ENCODE measurements around the gene ZNF358.

Gene ZNF358

DNA sequence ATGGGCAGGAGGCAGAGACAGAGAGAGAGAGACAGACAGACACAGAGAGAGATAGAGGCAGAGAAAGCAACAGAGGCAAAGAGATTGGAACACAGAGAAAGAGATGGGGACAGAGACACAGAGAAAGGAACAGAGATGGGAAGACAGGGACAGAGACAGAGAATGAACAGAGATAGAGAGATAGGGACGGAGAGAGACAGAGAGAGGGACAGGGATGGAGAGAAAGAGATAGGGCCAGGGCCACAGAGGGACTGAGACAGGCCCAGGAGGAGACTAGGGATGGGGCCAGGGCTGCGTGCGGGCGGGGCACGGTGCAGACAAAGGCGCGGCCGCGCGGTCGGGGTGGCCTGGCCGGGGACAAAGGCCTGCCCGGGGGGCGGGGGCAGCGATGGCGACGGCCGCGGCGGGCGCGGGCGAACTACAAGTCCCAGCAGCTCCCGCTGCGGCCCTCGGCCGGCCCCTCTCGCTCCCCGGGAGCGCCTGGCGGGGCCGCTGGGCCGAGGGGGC is at the start of gene ZNF358:
ZNF358 (plus strand) TSS at position 459 of the 507 bp plus-strand sequence. CDS start 3,140 bp downstream, outside the sequence.
- TF ChIP-seq, protein P1, sequence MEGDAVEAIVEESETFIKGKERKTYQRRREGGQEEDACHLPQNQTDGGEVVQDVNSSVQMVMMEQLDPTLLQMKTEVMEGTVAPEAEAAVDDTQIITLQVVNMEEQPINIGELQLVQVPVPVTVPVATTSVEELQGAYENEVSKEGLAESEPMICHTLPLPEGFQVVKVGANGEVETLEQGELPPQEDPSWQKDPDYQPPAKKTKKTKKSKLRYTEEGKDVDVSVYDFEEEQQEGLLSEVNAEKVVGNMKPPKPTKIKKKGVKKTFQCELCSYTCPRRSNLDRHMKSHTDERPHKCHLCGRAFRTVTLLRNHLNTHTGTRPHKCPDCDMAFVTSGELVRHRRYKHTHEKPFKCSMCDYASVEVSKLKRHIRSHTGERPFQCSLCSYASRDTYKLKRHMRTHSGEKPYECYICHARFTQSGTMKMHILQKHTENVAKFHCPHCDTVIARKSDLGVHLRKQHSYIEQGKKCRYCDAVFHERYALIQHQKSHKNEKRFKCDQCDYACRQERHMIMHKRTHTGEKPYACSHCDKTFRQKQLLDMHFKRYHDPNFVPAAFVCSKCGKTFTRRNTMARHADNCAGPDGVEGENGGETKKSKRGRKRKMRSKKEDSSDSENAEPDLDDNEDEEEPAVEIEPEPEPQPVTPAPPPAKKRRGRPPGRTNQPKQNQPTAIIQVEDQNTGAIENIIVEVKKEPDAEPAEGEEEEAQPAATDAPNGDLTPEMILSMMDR (IDR thresholded peaks at IDR 0.05; ENCODE audit: control insufficient read depth, insufficient read depth, low read depth, low read length, missing control alignments) = no peak
- H3K4me3 ChIP-seq (ENCODE audit: control insufficient read depth, low read depth, low read length) = peak within 1 kb of the TSS; percentile 83
- DNase-seq (ENCODE audit: low read depth) = no peak

DNA sequence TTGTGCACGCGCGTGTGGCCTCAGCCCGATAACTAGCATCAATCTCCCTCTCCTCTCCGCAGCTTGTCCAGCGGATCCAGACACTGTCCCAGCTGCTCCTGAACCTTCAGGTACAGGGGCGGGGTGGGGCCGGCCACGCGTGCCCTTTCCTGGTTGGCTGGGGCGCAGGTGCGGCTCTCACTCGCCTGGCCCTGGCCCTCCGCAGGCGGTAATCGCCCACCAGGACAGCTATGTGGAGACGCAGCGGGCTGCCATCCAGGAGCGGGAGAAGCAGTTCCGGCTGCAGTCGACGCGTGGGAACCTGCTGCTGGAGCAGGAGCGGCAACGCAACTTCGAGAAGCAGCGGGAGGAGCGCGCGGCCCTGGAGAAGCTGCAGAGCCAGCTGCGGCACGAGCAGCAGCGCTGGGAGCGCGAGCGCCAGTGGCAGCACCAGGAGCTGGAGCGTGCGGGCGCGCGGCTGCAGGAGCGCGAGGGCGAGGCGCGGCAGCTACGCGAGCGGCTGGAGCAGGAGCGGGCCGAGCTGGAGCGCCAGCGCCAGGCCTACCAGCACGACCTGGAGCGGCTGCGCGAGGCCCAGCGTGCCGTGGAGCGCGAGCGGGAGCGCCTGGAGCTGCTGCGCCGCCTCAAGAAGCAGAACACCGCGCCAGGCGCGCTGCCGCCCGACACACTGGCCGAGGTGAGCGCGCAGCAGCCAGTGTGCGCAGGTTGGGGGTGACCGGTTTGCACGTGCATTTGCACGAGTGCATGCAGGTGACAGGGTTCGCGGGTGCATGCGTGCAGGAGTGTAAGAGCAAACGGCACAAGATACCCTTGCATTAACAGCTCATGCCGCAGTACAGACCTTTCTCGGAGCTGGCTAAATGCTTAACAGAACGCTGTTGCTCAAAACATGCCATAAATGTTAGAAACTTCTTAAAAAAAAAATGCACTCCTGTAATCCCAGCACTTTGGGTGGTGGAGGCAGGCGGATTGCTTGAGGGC is 48.6 kb upstream of the ZNF358 start:
- DNase-seq (ENCODE audit: low read depth) = no peak
- TF ChIP-seq, protein P1 (IDR thresholded peaks at IDR 0.05; ENCODE audit: control insufficient read depth, insufficient read depth, low read depth, low read length, missing control alignments) = no peak
- no peak overlapping the region for H3K4me3 ChIP-seq (ENCODE audit: control insufficient read depth, low read depth, low read length)

DNA sequence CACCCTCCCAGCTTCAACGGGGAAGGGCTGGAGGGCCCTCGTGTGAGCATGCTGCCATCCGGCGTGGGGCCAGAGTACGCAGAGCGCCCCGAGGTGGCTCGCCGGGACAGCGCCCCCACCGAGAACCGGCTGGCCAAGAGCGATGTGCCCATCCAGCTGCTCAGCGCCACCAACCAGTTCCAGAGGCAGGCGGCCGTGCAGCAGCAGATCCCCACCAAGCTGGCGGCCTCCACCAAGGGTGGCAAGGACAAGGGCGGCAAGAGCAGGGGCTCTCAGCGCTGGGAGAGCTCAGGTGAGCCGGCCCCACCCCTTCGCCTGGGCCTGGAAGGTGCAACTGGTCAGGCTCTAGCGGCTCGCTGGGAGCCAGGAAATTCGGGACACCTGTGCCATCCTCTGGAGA is 47.1 kb upstream of the ZNF358 start:
- H3K4me3 ChIP-seq (ENCODE audit: control insufficient read depth, low read depth, low read length) = no peak overlapping the region
- TF ChIP-seq, protein P1 (IDR thresholded peaks at IDR 0.05; ENCODE audit: control insufficient read depth, insufficient read depth, low read depth, low read length, missing control alignments) = no peak
- DNase-seq (ENCODE audit: low read depth) = no peak

DNA sequence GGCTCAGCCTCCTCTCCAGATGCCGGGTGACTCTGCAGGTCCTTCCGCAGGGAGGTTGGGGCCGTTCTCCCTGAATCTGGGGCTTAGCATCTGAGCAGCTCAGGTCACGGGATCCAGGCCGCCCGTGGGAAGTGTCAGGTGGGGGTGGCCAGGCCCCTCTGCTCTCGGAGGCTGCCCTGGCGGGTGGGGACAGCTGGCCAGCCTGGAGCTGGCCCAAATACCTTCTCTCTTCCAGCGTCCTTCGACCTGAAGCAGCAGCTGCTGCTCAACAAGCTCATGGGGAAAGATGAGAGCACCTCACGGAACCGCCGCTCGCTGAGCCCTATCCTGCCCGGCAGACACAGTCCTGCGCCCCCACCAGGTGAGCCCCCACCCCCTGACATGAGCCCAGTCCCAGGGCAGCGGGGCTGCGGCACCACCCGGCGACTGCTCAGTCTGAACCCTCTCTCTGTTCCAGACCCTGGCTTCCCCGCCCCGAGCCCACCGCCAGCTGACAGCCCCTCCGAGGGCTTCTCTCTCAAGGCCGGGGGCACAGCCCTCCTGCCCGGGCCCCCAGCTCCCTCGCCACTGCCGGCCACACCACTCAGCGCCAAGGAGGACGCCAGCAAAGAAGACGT is 46.1 kb upstream of the ZNF358 start:
- no peak overlapping the region for H3K4me3 ChIP-seq (ENCODE audit: control insufficient read depth, low read depth, low read length)
- TF ChIP-seq, protein P1 (IDR thresholded peaks at IDR 0.05; ENCODE audit: control insufficient read depth, insufficient read depth, low read depth, low read length, missing control alignments) = no peak
- no peak for DNase-seq (ENCODE audit: low read depth)

DNA sequence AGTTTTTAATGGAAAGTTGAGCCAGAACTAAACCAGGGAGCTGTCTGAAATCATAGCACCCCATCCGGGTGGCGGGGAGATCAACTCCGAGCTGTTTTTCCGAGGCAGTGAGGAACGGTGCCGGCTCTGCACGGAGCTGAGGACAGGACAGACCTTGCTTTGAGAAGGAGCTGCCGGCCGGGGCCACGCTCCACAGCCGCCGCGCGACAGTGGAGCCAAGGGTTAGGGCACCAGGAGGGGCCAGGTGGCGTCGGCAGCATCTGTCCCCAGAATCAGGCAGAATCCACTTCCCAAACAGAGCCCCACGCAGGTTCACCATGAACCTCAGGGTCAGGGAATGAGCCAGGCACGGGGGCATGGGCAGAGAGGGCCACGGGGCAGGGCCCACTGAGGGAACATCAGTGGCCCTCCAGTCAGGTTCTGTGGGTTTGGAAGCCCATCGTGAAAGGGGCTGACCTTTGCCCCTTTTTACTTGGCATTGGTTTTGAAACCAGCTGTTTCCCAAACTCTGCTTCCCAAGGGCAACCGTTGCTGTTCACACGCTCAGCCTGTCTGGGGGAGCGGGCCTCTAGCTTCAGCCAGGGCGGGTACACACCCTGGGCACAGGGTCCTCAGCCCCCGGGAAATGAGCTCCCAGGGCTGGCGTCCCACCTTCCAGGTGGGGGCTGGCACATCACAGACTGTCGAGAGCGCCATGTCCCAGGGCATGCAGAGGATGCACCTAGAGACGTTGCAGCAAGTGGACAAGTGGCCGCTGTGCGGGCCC is 45.2 kb upstream of the ZNF358 start:
- DNase-seq (ENCODE audit: low read depth) = no peak
- TF ChIP-seq, protein P1 (IDR thresholded peaks at IDR 0.05; ENCODE audit: control insufficient read depth, insufficient read depth, low read depth, low read length, missing control alignments) = no peak
- no peak overlapping the region for H3K4me3 ChIP-seq (ENCODE audit: control insufficient read depth, low read depth, low read length)

Data from AG09309 (cell line).